AG09319 (cell line): ENCODE measurements around the gene SLC5A4.

Experiments used
- DNase-seq: peaks from one replicate; pipeline ENCODE4 v3.0.0-alpha.2; 2010; ENCODE audit warnings: low read depth; ENCODE audit errors: extremely low read depth
- CTCF ChIP-seq: IDR thresholded peaks from 2 replicates; pipeline ENCODE4 v1.5.1; 2011; ENCODE audit warnings: low read depth, mild to moderate bottlenecking, inconsistent platforms, low read length, moderate library complexity

SLC5A4 gene

DNA sequence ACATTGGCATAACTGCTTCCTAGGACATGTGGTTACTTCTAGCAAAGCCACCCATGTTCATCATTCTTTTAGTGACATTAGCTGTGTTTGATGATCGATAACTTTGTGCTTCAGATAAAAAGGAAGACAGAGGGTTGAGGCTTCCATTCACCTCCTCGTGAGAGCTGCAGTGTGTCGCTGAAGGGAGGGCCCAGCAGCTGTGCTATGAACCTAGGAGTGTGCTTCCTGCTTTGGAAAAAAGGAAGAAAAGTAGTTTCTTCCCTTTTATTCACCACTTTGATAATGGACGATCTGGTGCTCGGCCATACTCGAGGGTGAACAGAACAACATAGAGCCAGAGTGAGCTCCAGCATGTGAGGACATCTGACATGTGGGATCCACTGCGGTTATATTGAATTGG is 44.1 kb downstream of the SLC5A4 start:
- no peak for TF ChIP-seq CTCF
- no peak for DNase-seq

DNA sequence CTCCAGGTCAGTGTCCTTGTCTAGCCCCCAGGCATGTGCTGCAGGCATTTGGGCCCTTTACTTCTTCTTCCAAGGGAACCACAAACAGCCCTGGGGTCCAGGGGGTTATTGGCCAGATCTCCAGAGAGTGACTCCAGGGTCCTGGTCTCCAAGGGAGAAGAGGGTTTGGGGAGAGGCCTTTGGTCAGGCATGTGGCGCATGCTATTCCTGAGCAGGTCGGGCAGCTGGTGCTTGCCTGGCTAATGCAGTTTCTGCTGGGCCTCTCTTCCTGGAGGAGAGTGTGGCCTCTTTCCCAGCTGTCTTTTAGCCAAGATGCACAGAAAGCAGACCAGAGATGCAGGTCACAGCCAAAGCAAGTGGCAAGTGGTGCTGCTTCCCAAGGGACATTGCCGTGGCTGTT is 46.5 kb downstream of the SLC5A4 start:
- TF ChIP-seq CTCF, result no peak
- DNase-seq, result no peak

GRCh38 chr22:32207971-32208480 is 47.1 kb downstream of the SLC5A4 start:
- no peak for DNase-seq
- TF ChIP-seq CTCF, result no peak

- TF ChIP-seq CTCF, result peak; percentile 34
- no peak for DNase-seq
Observed at GRCh38 chr22:32206774-32207758, 48.1 kb downstream of the SLC5A4 start.

DNA sequence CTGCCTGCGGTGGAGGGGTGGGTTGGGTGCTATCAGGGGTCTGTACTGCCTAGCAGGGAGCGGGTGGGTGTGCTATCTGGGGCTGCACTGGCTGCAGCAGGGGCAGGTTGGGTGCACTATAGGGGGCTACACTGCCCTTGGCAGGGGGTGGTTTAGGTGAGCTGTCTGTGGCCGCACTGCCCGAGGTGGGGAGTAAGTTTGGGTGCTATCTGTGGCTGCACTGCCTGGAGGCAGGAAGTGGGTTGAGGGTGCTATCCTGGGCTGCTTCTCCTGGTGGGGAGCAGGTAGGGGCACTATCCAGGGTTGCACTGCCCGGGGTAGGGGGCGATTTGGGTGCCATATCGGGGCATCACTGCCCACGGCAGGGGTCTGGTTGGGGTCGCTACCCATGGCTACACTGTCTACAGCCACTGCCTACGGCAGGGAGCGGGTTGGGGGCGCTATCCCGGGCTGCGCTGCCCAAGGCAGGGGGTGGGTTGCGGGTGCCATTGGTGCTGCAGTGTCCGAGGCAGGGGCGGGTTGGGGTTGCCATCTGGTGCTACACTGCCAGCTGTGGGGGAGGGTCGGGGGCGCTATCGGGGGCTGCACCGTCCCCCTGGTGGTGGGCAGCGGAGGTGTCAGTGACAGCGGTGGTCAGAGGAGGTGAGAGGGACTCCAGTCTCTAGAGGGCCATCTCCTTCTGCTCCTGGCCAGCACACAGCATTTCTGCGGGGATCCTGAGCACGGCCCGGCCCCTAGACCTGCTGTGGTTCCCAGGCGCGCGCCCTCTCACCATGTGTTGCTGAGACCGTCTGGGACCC is 49.0 kb downstream of the SLC5A4 start:
- TF ChIP-seq CTCF, result no peak
- DNase-seq, result no peak

DNA sequence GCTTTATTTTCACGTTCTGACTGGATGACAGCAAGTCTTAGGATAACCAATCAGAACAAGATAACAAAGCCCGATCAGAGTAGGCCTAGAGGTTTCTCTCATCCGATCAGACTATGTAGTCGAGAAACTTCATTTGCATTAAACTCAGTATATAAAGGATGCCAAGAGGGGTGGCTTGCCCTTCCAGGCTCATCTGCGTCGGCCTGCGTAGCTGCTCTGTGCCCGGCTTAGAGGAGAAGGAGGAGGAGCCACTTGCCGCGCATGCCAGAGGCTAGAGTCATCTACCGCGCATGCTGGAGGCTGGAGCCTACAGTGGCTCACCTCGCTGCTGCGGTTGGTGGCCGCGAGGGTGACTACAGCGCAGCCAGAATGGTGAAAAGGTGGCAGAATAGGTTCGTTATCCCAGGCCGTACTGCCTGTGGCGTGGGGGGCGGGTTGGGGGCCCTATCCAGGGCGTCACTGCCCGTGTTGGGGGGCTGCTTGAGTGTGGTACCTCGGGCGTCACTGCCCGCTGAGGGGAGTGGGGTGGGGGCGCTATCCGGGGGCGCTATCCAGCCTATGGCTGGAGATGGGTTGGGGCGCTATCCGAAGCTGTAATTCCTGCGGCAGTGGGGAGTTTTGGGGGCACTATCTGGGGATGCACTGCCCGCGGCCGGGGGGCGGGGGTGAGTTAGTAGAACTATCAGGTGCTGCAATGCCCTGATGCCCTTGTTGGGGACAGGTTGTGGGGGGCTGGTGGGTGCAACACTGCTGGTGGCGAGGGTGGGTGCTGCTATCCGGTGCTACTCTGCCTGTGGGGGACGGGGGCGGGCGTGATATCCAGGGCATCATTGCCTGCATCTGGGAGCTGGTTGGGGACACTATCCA is 50.1 kb downstream of the SLC5A4 start, which contains the start of gene RFPL2:
TSS of gene RFPL2 (minus strand) at position 218 of the 867 bp plus-strand sequence. CDS start 2,622 bp downstream, outside the sequence.
- no peak for DNase-seq
- no peak for TF ChIP-seq CTCF
